Measurements from ENCODE around the gene B3GNT3. TPM values are rescaled to one million over a fixed set of nuclear protein-coding genes. Genes with fewer than 3 reads are reported as not detected.

Gene B3GNT3
- total and polyA plus RNA-seq, 9 donors = 0.25 to 0.79 (median 0.37) TPM; not detected in 2

DNA sequence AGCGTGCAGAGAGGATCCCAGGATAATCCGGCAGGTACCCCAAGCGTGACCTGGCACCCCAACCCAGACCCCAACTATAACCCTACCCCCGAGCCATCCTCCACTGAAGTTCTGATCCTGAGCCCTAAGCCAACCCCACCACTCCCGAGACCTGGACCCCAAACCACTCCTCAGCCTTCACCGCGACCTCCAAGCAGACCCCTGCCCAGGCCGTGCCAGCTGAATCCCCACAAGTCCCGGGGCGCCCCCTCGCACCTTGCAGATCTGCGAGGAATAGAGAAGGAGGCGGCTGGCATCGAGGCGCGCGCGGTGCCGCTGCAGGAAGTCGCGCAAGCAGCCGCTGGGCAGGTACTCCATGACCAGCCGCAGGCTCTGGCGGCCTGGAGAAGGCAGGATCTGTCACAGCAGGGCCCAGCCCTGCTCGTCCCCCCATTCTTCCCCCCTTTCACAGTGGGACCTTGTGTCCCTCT, 36.5 kb downstream of the B3GNT3 start:
- Histone ChIP-seq H3K27ac (peak overlapping the region in 1 of 2 donors; percentile 70), H3K4me1 (ENCODE audit: insufficient read depth) (peaks cover 2% of the 10 kb centered on the region), H3K4me3 (peak overlapping the region; percentile 4), H3K9me3 (no peaks in the 10 kb centered on the region), H3K27me3 (no peaks in the 10 kb centered on the region), H3K36me3 (no peaks in the 10 kb centered on the region)
- 54 to 63% (median 56%) methylated on average over 21 to 25 of the region's 25 CpGs for WGBS, 3 donors
- peak in 4 of 5 donors; percentile 53 to 75 (median 65) for DNase-seq
- intact Hi-C loops (cut with DNase I) = no loop called here
- TF ChIP-seq EP300 (IDR thresholded peaks at IDR 0.05) (no peak), POLR2A (IDR thresholded peaks at IDR 0.05) (no peak)
- TF ChIP-seq, protein P1, sequence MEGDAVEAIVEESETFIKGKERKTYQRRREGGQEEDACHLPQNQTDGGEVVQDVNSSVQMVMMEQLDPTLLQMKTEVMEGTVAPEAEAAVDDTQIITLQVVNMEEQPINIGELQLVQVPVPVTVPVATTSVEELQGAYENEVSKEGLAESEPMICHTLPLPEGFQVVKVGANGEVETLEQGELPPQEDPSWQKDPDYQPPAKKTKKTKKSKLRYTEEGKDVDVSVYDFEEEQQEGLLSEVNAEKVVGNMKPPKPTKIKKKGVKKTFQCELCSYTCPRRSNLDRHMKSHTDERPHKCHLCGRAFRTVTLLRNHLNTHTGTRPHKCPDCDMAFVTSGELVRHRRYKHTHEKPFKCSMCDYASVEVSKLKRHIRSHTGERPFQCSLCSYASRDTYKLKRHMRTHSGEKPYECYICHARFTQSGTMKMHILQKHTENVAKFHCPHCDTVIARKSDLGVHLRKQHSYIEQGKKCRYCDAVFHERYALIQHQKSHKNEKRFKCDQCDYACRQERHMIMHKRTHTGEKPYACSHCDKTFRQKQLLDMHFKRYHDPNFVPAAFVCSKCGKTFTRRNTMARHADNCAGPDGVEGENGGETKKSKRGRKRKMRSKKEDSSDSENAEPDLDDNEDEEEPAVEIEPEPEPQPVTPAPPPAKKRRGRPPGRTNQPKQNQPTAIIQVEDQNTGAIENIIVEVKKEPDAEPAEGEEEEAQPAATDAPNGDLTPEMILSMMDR (IDR thresholded peaks at IDR 0.05) = no peak

DNA sequence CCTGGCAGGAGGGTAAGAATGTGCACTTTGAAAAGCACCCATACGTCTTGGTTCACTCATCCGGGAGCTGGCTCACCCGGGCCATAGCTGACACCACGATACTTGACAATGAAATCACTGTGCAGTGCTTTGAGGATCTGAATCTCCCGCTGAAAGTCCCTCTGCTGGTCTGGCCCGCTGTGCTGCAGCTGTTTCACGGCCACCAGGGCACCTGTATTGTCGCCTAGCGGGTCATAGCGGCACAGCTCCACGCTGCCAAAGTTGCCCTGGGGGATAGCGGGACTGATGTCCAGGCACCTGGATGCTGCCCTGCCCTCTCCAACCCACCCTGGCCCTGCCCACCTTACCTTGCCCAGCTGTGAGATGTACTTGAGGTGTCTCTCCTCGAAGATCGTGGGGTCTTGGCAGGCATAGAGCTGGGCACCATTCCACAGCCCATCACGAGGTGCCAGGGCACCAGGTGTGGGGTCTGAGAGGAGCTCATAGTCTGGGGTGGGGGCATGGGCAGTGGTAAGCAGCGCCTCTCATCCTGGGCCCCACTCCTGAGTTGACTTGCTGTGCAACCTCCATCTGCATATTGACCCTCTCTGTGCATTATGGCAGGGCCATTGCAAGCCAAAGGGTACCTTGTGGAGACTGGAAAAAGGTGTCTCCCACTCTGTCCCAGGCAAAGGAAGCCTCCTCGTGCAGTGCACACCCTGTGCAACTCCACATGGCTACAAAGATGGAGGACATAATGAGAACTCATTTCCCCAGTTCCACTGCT, 37.7 kb downstream of the B3GNT3 start:
- no peaks in the 10 kb centered on the region for H3K27me3 ChIP-seq
- H3K9me3 ChIP-seq = no peaks in the 10 kb centered on the region
- no peaks in the 10 kb centered on the region for H3K36me3 ChIP-seq
- TF ChIP-seq, protein P1 (IDR thresholded peaks at IDR 0.05) = no peak
- TF ChIP-seq EP300 (IDR thresholded peaks at IDR 0.05) = no peak
- no peak for TF ChIP-seq POLR2A (IDR thresholded peaks at IDR 0.05)
- no peak overlapping the region for H3K4me3 ChIP-seq
- peaks cover 2% of the 10 kb centered on the region for H3K4me1 ChIP-seq (ENCODE audit: insufficient read depth)
- 78 to 85% (median 79%) methylated on average over 17 of the region's 17 CpGs for WGBS, 3 donors
- DNase-seq = peak in 2 of 5 donors; percentile 50 to 64
- intact Hi-C loops (cut with DNase I) = no loop called here
- H3K27ac ChIP-seq = no peak overlapping the region

DNA sequence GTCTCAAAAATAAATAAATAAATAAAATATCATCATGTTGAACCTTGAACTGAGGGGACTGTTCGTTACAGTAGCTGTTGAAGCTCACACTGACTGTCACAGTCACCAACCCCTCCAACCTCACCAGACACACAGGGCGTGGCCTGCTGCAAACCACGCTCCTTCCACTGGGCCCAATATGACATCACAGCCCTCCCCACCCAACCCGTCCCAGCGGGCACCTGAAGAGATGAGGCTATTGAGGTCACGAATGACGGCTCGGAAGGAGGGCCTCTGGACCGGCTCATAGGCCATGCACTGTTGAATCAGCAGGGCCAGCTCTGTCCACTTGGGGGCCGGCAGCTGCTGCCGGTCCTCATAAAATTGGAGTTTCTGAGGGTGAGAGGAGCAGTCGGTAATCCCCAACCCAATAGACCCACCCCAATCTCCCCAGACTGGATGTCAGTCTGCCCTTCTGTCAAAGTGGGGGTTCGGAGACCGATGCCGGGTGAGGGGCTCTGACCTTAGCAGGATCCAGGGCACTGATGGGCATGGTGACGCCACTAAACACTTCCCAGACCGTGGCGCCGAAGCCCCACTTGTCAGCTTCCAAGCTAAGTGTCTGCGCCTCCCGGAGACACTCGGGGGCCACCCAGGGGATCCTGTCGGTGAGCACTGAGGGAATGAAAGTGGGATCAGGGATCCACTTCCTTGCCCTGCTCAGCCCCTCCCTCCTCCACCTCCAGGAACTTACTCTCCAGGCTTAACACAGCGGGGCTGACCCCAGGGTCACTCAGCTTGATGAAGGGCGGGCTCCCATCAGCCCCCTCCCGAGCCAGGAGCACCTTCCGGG, 39.6 kb downstream of the B3GNT3 start:
- H3K4me3 ChIP-seq = no peak overlapping the region
- H3K9me3 ChIP-seq = no peaks in the 10 kb centered on the region
- no peak overlapping the region for H3K27ac ChIP-seq
- no peaks in the 10 kb centered on the region for H3K27me3 ChIP-seq
- H3K4me1 ChIP-seq (ENCODE audit: insufficient read depth) = peaks cover 2% of the 10 kb centered on the region
- TF ChIP-seq, protein P1 (IDR thresholded peaks at IDR 0.05) = no peak
- TF ChIP-seq EP300 (IDR thresholded peaks at IDR 0.05) = no peak
- intact Hi-C loops (cut with DNase I) = no loop called here
- no peak for DNase-seq
- 78 to 83% (median 79%) methylated on average over 27 of the region's 27 CpGs for WGBS, 3 donors
- no peaks in the 10 kb centered on the region for H3K36me3 ChIP-seq

DNA sequence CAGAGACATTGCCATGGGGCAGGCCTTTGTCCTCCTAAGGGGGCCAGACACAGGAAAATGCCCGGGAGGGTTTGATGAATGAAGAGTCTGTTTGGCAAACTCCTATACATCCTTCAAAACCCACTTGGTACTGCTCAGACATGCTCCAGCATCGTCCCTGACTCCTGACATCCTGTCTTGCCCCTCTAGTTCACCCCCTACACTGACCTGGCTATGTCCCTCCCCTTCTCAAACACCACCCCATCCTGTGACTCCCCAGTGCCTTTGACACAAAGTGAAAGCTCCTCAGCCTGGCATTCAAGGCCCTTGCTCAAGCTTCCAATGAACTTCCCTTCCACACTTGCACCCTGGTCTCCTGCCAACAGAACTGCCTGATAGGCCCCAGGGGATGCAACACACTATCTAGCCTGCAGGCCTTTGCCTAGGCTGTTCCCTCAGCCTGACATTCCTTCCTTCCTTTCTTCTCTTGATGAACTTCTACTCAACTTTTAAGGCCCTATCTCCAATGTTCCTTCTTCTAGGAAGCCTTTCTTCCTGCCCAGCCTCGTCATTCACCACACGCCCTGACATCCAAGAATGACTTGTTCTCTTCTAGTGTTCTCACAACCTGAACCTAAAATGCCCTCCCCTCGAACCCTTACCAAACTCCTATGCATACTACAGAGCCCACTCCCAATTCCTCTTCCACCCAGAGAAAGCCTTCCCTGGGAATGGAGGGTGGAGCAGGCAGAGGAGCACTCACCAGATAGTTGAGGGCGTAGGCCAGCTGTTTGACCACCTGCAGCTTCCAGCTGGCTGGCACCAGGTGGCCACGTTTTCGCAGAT, 40.5 kb downstream of the B3GNT3 start:
- intact Hi-C loops (cut with DNase I) = no loop called here
- H3K27me3 ChIP-seq = no peaks in the 10 kb centered on the region
- no peaks in the 10 kb centered on the region for H3K9me3 ChIP-seq
- 82 to 85% (median 83%) methylated on average over 8 of the region's 8 CpGs for WGBS, 3 donors
- no peaks in the 10 kb centered on the region for H3K4me1 ChIP-seq (ENCODE audit: insufficient read depth)
- TF ChIP-seq POLR2A (IDR thresholded peaks at IDR 0.05) (no peak), EP300 (IDR thresholded peaks at IDR 0.05) (no peak)
- TF ChIP-seq, protein P1 (IDR thresholded peaks at IDR 0.05) = no peak
- H3K36me3 ChIP-seq = no peaks in the 10 kb centered on the region
- H3K27ac ChIP-seq = no peak overlapping the region
- no peak overlapping the region for H3K4me3 ChIP-seq
- no peak for DNase-seq

All from ovary (tissue), 9 donors.